Thyroid gland (tissue), 4 donors: ENCODE measurements around the gene LOXL1. TPM values are rescaled to one million over a fixed set of nuclear protein-coding genes. Genes with fewer than 3 reads are reported as not detected.

Source experiments
- DNase-seq, 2 donors: peaks; one replicate each; pipeline ENCODE4 v3.0.0-alpha.2; 2019
- H3K27ac ChIP-seq, 3 donors: fragments of 200-600 bp; sonication (generic); 1 replicate in 2 of 3; 2 replicates in 1 of 3; pipeline ENCODE4 v1.5.1; 2016 to 2019; ENCODE audit warnings: mild to moderate bottlenecking in 1 of 3, moderate library complexity in 1 of 3
- H3K27me3 ChIP-seq: fragments of 200-600 bp; sonication (generic); one replicate; pipeline ENCODE4 v1.5.1; 2019
- H3K36me3 ChIP-seq, 2 donors: fragments of 200-600 bp; sonication (generic); one replicate each; pipeline ENCODE4 v1.5.1; 2016 to 2019
- H3K4me1 ChIP-seq, 2 donors: fragments of 200-600 bp; sonication (generic); one replicate each; pipeline ENCODE4 v1.5.1; 2017 to 2019
- H3K4me3 ChIP-seq, 3 donors: fragments of 200-600 bp; sonication (generic); replicated peaks in 1 of 3; 1 replicate in 2 of 3; 2 replicates in 1 of 3; pipeline ENCODE4 v1.5.1; 2016; ENCODE audit warnings: mild to moderate bottlenecking in 1 of 3
- H3K9me3 ChIP-seq: fragments of 200-600 bp; sonication (generic); one replicate; pipeline ENCODE4 v1.5.1; 2017
- POLR2A ChIP-seq, 2 donors: fragments of 450-650 bp; IDR thresholded peaks; one replicate each; pipeline ENCODE4 v1.6.1; 2017; ENCODE audit warnings: antibody characterized with exemption in 2 of 2, mild to moderate bottlenecking in 2 of 2, moderate library complexity in 1 of 2
- WGBS, 2 donors: methylation state at CpG; one replicate each; pipeline ENCODE4 v1.1.5; 2017; 5-methylcytosine and 5-hydroxymethylcytosine counted together
- intact Hi-C: fragments of 100-400 bp; cut with DNase I; formaldehyde crosslinking; loops from one replicate; pipeline ENCODE4 v1.15.1; 2023
- total RNA-seq, 4 donors: library from RNA; depleted of rRNA; stranded (reverse); fragments of >200 nt; gene quantifications; one replicate each; pipeline ENCODE4 v1.2.3, GENCODE V29; 2016
- TF ChIP-seq, protein P1 (sequence below), 6 experiments: fragments of 200-600 bp in 3 of 6; fragments of 450-650 bp in 3 of 6; sonication (generic) in 3 of 6; IDR thresholded peaks; one replicate each; pipeline ENCODE4 v1.5.1; 2016 to 2019; ENCODE audit warnings: antibody characterized with exemption in 6 of 6, mild to moderate bottlenecking in 2 of 6, inconsistent platforms in 1 of 6, moderate library complexity in 1 of 6

LOXL1 gene
- total RNA-seq, 4 donors from 2014 or later = 9.9 to 15.2 (median 12.0) TPM

DNA sequence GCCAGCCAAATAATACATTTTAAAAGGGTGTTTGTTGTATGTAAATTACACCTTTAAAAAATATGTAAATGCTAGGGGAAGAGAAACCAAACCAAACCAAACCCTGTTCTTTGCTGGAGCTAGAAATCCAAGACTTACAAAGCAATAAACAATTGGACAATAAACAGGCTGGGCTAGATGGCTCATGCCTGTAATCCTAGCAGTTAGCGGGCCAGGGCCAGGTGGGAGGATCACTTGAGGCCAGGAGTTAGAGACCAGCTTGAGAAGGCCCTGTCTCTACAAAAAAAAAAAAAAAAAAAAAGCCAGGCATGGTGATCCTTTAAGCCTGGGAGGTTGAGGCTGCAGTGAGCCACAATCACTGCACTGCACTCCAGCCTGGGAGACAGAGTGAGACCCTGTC, 53.4 kb downstream of the LOXL1 start:
- H3K4me3 ChIP-seq = no peak overlapping the region
- H3K27ac ChIP-seq = peak overlapping the region in 1 of 3 donors; percentile 14
- H3K27me3 ChIP-seq = no peaks in the 10 kb centered on the region
- H3K4me1 ChIP-seq = peaks cover 34 to 49% of the 10 kb centered on the region in 2 donors
- WGBS, 2 donors = 81 to 91% methylated on average over 1 of the region's 1 CpG
- no peak for DNase-seq
- H3K36me3 ChIP-seq = no peaks in the 10 kb centered on the region
- no peaks in the 10 kb centered on the region for H3K9me3 ChIP-seq
- intact Hi-C loops = loop anchor here (10.0 kb wide), 1 partner anchor 325 kb away; no protein-coding TSS in a partner anchor
- TF ChIP-seq POLR2A (IDR thresholded peaks at IDR 0.05) = no peak
- TF ChIP-seq, protein P1, sequence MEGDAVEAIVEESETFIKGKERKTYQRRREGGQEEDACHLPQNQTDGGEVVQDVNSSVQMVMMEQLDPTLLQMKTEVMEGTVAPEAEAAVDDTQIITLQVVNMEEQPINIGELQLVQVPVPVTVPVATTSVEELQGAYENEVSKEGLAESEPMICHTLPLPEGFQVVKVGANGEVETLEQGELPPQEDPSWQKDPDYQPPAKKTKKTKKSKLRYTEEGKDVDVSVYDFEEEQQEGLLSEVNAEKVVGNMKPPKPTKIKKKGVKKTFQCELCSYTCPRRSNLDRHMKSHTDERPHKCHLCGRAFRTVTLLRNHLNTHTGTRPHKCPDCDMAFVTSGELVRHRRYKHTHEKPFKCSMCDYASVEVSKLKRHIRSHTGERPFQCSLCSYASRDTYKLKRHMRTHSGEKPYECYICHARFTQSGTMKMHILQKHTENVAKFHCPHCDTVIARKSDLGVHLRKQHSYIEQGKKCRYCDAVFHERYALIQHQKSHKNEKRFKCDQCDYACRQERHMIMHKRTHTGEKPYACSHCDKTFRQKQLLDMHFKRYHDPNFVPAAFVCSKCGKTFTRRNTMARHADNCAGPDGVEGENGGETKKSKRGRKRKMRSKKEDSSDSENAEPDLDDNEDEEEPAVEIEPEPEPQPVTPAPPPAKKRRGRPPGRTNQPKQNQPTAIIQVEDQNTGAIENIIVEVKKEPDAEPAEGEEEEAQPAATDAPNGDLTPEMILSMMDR (IDR thresholded peaks at IDR 0.05) = no peak

DNA sequence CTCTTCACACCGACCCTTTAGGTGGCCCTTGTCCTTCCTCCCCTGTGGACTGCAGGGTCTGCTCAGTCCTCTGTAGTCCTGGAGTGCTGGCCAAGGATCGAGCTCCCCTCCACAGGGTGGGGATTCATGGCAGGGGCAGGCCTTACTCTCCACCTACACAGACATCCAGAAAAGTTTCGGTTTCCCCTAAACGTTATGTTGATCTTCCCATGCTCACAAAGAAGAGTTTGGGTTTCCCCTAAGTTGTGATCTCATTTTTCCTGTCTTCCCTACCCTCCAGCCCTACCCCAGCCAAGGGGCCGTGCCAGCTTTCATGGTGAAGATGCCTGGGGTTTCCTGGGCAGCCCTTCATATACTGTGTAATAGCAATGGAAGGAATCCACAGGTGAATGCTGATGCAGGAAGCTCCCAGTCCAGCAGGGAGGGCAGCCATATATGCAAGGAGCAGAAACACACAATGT, 55.5 kb downstream of the LOXL1 start:
- intact Hi-C loops = no loop called here
- DNase-seq = no peak

DNA sequence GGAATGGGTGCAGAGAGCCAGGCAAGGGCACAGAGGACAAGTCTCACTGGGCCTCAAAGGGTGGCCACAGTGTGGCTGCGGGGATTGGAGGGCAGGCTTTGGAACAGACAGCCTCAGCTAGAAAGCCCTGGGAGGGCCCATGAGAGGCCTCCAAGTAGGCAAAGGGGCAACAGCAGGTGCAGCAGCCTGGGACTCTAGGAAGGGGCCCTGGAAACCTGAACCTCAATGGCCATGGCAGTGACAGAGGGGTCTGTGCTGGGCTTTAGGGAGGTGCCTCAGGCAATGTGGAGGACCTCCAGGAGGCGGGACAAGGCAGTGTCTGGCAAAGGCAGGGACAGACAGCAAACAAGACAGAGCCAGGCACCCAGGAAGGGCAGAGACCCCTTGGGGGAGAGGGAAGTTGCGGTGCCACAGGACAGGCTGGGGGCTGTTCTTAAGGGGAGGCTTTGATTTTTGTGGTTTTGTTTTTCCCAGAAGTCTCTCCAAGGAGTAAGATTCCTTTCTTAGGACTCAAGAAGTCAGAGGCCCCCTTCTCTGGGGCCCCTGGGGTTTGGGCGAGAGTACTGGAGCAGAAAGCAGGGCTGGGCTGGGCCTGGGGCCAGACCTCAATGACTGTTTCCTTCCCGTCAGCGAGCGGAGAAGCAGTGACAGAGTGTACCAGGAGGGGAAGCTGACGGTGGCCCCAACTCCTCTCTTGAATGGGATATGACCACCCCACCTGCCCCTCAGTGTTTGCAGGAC, 56.1 kb downstream of the LOXL1 start:
- DNase-seq = peak; percentile 94 to 95
- H3K4me1 ChIP-seq = peaks cover 37 to 77% of the 10 kb centered on the region in 2 donors
- no peaks in the 10 kb centered on the region for H3K36me3 ChIP-seq
- intact Hi-C loops = no loop called here
- no peaks in the 10 kb centered on the region for H3K9me3 ChIP-seq
- no peak overlapping the region for H3K4me3 ChIP-seq
- no peaks in the 10 kb centered on the region for H3K27me3 ChIP-seq
- H3K27ac ChIP-seq = peak overlapping the region; percentile 85 to 96 (median 93)
- whole genome bisulfite sequencing, 2 donors = 2 to 5% methylated on average over 8 of the region's 8 CpGs
- no peak for TF ChIP-seq POLR2A (IDR thresholded peaks at IDR 0.05)
- TF ChIP-seq, protein P1 (IDR thresholded peaks at IDR 0.05) = peak in 3 of 6 experiments; percentile 7 to 19 (median 11)

More for the DNA sequence above, 55.5 kb downstream of the LOXL1 start:
- Histone ChIP-seq H3K36me3 (no peaks in the 10 kb centered on the region), H3K9me3 (no peaks in the 10 kb centered on the region), H3K4me3 (no peak overlapping the region), H3K27me3 (no peaks in the 10 kb centered on the region), H3K4me1 (peaks cover 37 to 71% of the 10 kb centered on the region in 2 donors), H3K27ac (peak overlapping the region; percentile 85 to 96 (median 93))
- no peak for TF ChIP-seq POLR2A (IDR thresholded peaks at IDR 0.05)
- TF ChIP-seq, protein P1 (IDR thresholded peaks at IDR 0.05) = peak in 1 of 6 experiments; percentile 3
- WGBS, 2 donors = 17 to 26% methylated on average over 5 of the region's 5 CpGs

DNA sequence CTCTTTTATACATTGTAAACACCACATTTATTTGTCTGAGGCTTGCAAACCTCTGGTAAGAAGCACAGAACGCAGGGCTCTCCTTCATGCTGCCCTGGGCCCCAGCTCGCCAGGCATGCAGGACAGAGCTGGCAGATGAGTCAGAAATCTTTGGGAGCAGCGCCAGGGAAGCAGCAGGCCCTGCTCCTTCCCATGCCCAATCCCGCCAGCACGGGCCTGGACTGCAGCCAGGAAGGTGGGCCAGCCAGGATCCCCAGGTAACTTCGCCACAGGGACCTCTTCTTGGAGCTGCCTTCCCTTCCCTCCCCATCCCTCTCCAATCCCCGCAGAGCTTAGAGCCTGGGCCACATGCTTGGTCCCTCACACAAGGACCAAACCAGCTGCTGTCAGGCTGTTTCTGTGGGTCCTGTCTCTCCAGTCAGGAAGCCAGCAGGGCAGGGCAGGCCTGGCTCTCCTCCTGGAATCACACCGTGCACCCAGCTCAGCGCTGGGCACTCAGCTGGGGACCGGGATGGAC, 57.0 kb downstream of the LOXL1 start:
- Histone ChIP-seq H3K4me3 (no peak overlapping the region), H3K9me3 (no peaks in the 10 kb centered on the region), H3K4me1 (peaks cover 37 to 83% of the 10 kb centered on the region in 2 donors), H3K27ac (peak overlapping the region; percentile 85 to 96 (median 93)), H3K27me3 (no peaks in the 10 kb centered on the region), H3K36me3 (no peaks in the 10 kb centered on the region)
- WGBS, 2 donors = 2 to 15% methylated on average over 7 to 10 of the region's 10 CpGs
- TF ChIP-seq, protein P1 (IDR thresholded peaks at IDR 0.05) = no peak
- TF ChIP-seq POLR2A (IDR thresholded peaks at IDR 0.05) = no peak
- DNase-seq = peak; percentile 92 to 94
- intact Hi-C loops = no loop called here

DNA sequence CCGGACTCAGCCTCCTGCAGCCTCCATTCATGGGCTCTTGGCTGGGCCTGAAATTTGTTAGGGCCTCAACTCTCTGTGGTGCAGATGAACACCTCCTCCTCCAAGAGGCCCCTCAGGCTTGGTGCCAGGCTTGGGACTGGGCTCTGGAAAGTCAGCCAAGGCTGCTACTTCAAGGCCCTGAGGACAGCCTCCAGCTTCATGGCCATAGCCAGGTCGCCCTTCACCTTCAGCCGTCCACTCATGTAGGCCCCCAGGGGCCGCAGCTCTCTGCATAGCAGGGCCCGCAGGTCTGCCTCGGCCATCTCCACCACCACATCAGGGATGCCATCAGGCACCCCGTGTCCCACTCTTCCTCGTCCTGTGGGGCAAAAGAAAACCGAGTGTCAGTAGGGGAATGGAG, 57.5 kb downstream of the LOXL1 start:
- no peak for DNase-seq
- Histone ChIP-seq H3K4me3 (no peak overlapping the region), H3K36me3 (no peaks in the 10 kb centered on the region), H3K27ac (peak overlapping the region; percentile 85 to 96 (median 93)), H3K4me1 (peaks cover 37 to 85% of the 10 kb centered on the region in 2 donors), H3K27me3 (no peaks in the 10 kb centered on the region), H3K9me3 (no peaks in the 10 kb centered on the region)
- intact Hi-C loops = no loop called here
- 76 to 82% methylated on average over 6 to 7 of the region's 9 CpGs for WGBS, 2 donors
- no peak for TF ChIP-seq POLR2A (IDR thresholded peaks at IDR 0.05)
- TF ChIP-seq, protein P1 (IDR thresholded peaks at IDR 0.05) = no peak
